HCT116 (cell line): ENCODE data around the gene STRIP1. TPM values are rescaled to one million over a fixed set of nuclear protein-coding genes. Genes with fewer than 3 reads are reported as not detected.

Experiments used
- ATAC-seq: fragments of 200-7000 bp; cut with Tn5 transposase; 2 replicates; pipeline ENCODE4 v1.9.1; 2020; ENCODE audit warnings: mild to moderate bottlenecking, moderate library complexity
- BruUV-seq: library from RNA; stranded (reverse); fragments of 400-500 nt; replicated peaks from 2 replicates; lab custom pipeline; 2021; lab: Mats Ljungman, UMichigan
- CTCF ChIA-PET: fragments of 300-600 bp; sonication (Branson Sonifier 250); formaldehyde crosslinking; loops from one replicate; lab custom pipeline; 2021; ENCODE audit warnings: antibody characterized with exemption; lab: Charles Lee
- POLR2A ChIA-PET: fragments of 300-600, 350-600 bp; sonication (Branson Sonifier 250); formaldehyde crosslinking; loops from one replicate; lab custom pipeline; 2021; ENCODE audit warnings: antibody characterized with exemption; lab: Charles Lee
- RAD21 ChIA-PET, 2 experiments: fragments of 300-600 bp; sonication (Branson Sonifier 250); formaldehyde crosslinking; loops; one replicate each; lab custom pipeline; 2023; ENCODE audit warnings: low total read pairs in 2 of 2; ENCODE audit not compliant: uncharacterized antibody in 2 of 2, unreplicated experiment in 2 of 2, low non-redundant PET in 1 of 2; lab: Charles Lee
- DNase-seq: peaks from one replicate; pipeline ENCODE4 v3.0.0-alpha.2; 2010; ENCODE audit warnings: low read depth, low spot score
- H2AFZ ChIP-seq: fragments of 200-600 bp; shearing (Covaris generic), sonication (generic); 2 replicates; pipeline ENCODE4 v1.6.1; 2017; ENCODE audit warnings: low read depth, mixed run types, mixed read lengths, antibody characterized with exemption, low read length; ENCODE audit not compliant: poor library complexity, severe bottlenecking
- H3K27ac ChIP-seq: 2 replicates; pipeline ENCODE4 v1.5.1; 2012; ENCODE audit warnings: low read depth, low read length
- H3K27me3 ChIP-seq: fragments of 200-600 bp; sonication (generic); 2 replicates; pipeline ENCODE4 v1.6.1; 2016; ENCODE audit warnings: mixed run types, low read length, mixed read lengths; ENCODE audit not compliant: insufficient read depth
- H3K36me3 ChIP-seq, 2 experiments: fragments of 200-500 bp in 1 of 2; fragments of 200-600 bp in 1 of 2; sonication (Bioruptor generic) in 1 of 2; sonication (generic) in 1 of 2; 2 replicates each; pipeline versions ENCODE4 v1.5.1 to v1.6.1; 2014 to 2016; ENCODE audit warnings: low read length in 2 of 2, inconsistent platforms in 1 of 2, mixed read lengths in 1 of 2, mixed run types in 1 of 2; ENCODE audit not compliant: insufficient read depth in 2 of 2, control insufficient read depth in 1 of 2
- H3K4me1 ChIP-seq, 2 experiments: fragments of 200-600 bp in 1 of 2; sonication (generic) in 1 of 2; 2 replicates each; pipeline versions ENCODE4 v1.5.1 to v1.6.1; 2012 to 2017; ENCODE audit warnings: low read length in 2 of 2, inconsistent platforms in 1 of 2, mild to moderate bottlenecking in 1 of 2, mixed read lengths in 1 of 2, mixed run types in 1 of 2, moderate library complexity in 1 of 2; ENCODE audit not compliant: insufficient read depth in 2 of 2, control insufficient read depth in 1 of 2
- H3K4me2 ChIP-seq: fragments of 200-600 bp; sonication (generic); 2 replicates; pipeline ENCODE4 v1.6.1; 2017; ENCODE audit warnings: mixed run types, low read length, mixed read lengths
- H3K4me3 ChIP-seq, 2 experiments: fragments of 200-600 bp in 1 of 2; sonication (generic) in 1 of 2; replicated peaks in 1 of 2; 2 replicates each; pipeline ENCODE4 v1.5.1; 2011 to 2016; ENCODE audit warnings: low read length in 2 of 2, control low read depth in 1 of 2, low read depth in 1 of 2, mild to moderate bottlenecking in 1 of 2, mixed read lengths in 1 of 2, mixed run types in 1 of 2
- H3K79me2 ChIP-seq: fragments of 200-600 bp; sonication (generic); 2 replicates; pipeline ENCODE4 v1.6.1; 2017; ENCODE audit warnings: mild to moderate bottlenecking, mixed run types, low read length, moderate library complexity, mixed read lengths; ENCODE audit not compliant: insufficient read depth
- H3K9ac ChIP-seq: fragments of 200-600 bp; sonication (generic); 2 replicates; pipeline ENCODE4 v1.6.1; 2016; ENCODE audit warnings: low read length, mixed read lengths
- H3K9me2 ChIP-seq: fragments of 200-600 bp; sonication (generic), shearing (Covaris generic); 2 replicates; pipeline ENCODE4 v1.6.1; 2017; ENCODE audit warnings: mixed run types, mild to moderate bottlenecking, moderate library complexity; ENCODE audit not compliant: insufficient read depth
- H3K9me3 ChIP-seq, 2 experiments: fragments of 200-500 bp in 1 of 2; fragments of 200-600 bp in 1 of 2; sonication (Bioruptor generic) in 1 of 2; sonication (generic) in 1 of 2; 2 replicates each; pipeline ENCODE4 v1.6.1; 2014 to 2017; ENCODE audit warnings: low read length in 2 of 2, mixed read lengths in 2 of 2, inconsistent platforms in 1 of 2, low read depth in 1 of 2, mild to moderate bottlenecking in 1 of 2, mixed run types in 1 of 2, moderate library complexity in 1 of 2; ENCODE audit not compliant: control insufficient read depth in 1 of 2, insufficient read depth in 1 of 2
- H4K20me1 ChIP-seq: fragments of 200-600 bp; sonication (generic), shearing (Covaris generic); 2 replicates; pipeline ENCODE4 v1.6.1; 2017; ENCODE audit warnings: mixed run types, mild to moderate bottlenecking, moderate library complexity; ENCODE audit not compliant: insufficient read depth
- ATF3 ChIP-seq: IDR thresholded peaks from 2 replicates; pipeline ENCODE4 v1.6.1; 2012
- CBX3 ChIP-seq: IDR thresholded peaks from 2 replicates; pipeline ENCODE4 v1.6.1; 2012; ENCODE audit warnings: low read depth
- CTCF ChIP-seq, 3 experiments: fragments of 200-600 bp in 1 of 3; sonication (generic) in 1 of 3; IDR thresholded peaks in 2 of 3; conservative IDR thresholded peaks in 1 of 3; 2 replicates each; pipeline ENCODE4 v1.5.1; 2012 to 2017; ENCODE audit warnings: low read depth in 2 of 3, low read length in 2 of 3, antibody characterized with exemption in 1 of 3, borderline replicate concordance in 1 of 3, control low read depth in 1 of 3, mild to moderate bottlenecking in 1 of 3, mixed read lengths in 1 of 3, mixed run types in 1 of 3, moderate library complexity in 1 of 3; ENCODE audit not compliant: insufficient read depth in 1 of 3
- EGR1 ChIP-seq: IDR thresholded peaks from 2 replicates; pipeline ENCODE4 v1.6.1; 2012; ENCODE audit warnings: low read depth
- JUND ChIP-seq: IDR thresholded peaks from 2 replicates; pipeline ENCODE4 v1.6.1; 2012
- RAD21 ChIP-seq: IDR thresholded peaks from 2 replicates; pipeline ENCODE4 v1.6.1; 2012; ENCODE audit warnings: low read depth, mild to moderate bottlenecking
- SIN3A ChIP-seq: IDR thresholded peaks from 2 replicates; pipeline ENCODE4 v1.6.1; 2012; ENCODE audit warnings: low read depth
- ZNF274 ChIP-seq: fragments of 200-500 bp; sonication (Bioruptor generic); IDR thresholded peaks from 2 replicates; pipeline ENCODE4 v1.6.1; 2014; ENCODE audit warnings: mild to moderate bottlenecking, low read depth, low read length, inconsistent platforms
- intact Hi-C: fragments of 100-400 bp; cut with micrococcal nuclease; formaldehyde crosslinking; loops from 2 replicates; pipeline ENCODE4 v1.10.0; 2022
- total RNA-seq: library from RNA; stranded (reverse); gene quantifications from one replicate; pipeline ENCODE4 v1.2.1, GENCODE V29; 2021; ENCODE audit not compliant: unreplicated experiment

Gene STRIP1
- total RNA-seq, 1 experiment from 2014 or later, result 33.5 TPM

- Histone ChIP-seq H3K36me3 (peaks cover 64 to 67% of the 10 kb centered on the region in 2 experiments), H3K9me3 (no peaks in the 10 kb centered on the region), H4K20me1 (0 out of 2 replicates have a peak, but pooled peaks cover 5% of the 10 kb centered on the region), H2AFZ (no peak overlapping the region), H3K9me2 (no peaks in the 10 kb centered on the region), H3K9ac (no peak overlapping the region), H3K79me2 (peaks cover 4% of the 10 kb centered on the region), H3K4me1 (no peaks in the 10 kb centered on the region), H3K27me3 (no peaks in the 10 kb centered on the region), H3K4me3 (no peak overlapping the region), H3K4me2 (no peak overlapping the region), H3K27ac (no peak overlapping the region)
- ChIA-PET RAD21 (interaction anchor here (0.7 to 1.3 kb wide), 3 partner anchors 28 to 31 kb away, joined by 4 to 5 read pairs (median 4); partner anchors contain the start of gene AHCYL1 (in 2 of the 2)), POLR2A (no interaction called here), CTCF (interaction anchor here (1.0 to 2.8 kb wide), 5 partner anchors 8 to 372 kb away, joined by 3 to 10 read pairs (median 4); partner anchors contain the start of gene AHCYL1)
- TF ChIP-seq RAD21 (no peak), SIN3A (no peak), ZNF274 (no peak), CTCF (IDR thresholded peaks at IDR 0.05 in 2 of 3, conservative IDR thresholded peaks at IDR 0.05 in 1 of 3; ENCODE audit: borderline replicate concordance in 1 of 3, insufficient read depth in 1 of 3, low read depth in 2 of 3, low read length in 2 of 3) (no peak), ATF3 (no peak)
- DNase-seq (no peak), ATAC-seq (no peak)
- BruUV-seq, result no TSS peak
- intact Hi-C loops, result no loop called here
These were observed 22.2 kb upstream of the STRIP1 start for GRCh38 chr1:110012100-110012780.

GRCh38 chr1:110017792-110018191 is 16.6 kb upstream of the STRIP1 start:
- Histone ChIP-seq H4K20me1 (no peaks in the 10 kb centered on the region), H3K36me3 (peaks cover 72 to 83% of the 10 kb centered on the region in 2 experiments), H2AFZ (no peak overlapping the region), H3K9me2 (no peaks in the 10 kb centered on the region), H3K4me2 (no peak overlapping the region), H3K79me2 (no peaks in the 10 kb centered on the region; the same call in 1 of the 2 replicates), H3K4me1 (no peaks in the 10 kb centered on the region), H3K9me3 (no peaks in the 10 kb centered on the region), H3K4me3 (no peak overlapping the region), H3K9ac (no peak overlapping the region), H3K27me3 (no peaks in the 10 kb centered on the region), H3K27ac (no peak overlapping the region)
- DNase-seq, result no peak
- RAD21 ChIA-PET, result no interaction called here
- POLR2A ChIA-PET, result no interaction called here
- CTCF ChIA-PET, result interaction anchor here (1.1 to 1.4 kb wide), 2 partner anchors 12 kb away, joined by 3 to 5 read pairs; no protein-coding TSS in a partner anchor
- no peak for TF ChIP-seq CBX3
- no peak for TF ChIP-seq EGR1
- TF ChIP-seq JUND, result no peak
- intact Hi-C loops, result no loop called here
- ATAC-seq, result no peak
- no TSS peak for BruUV-seq
